ENCODE measurements around the gene DIS3L2.

Gene DIS3L2

GRCh38 chr2:231951452-231952035 lies 10.0 kb upstream of the DIS3L2 start:
- DNase-seq (ENCODE audit: low read depth in 1 of 2, low spot score in 1 of 2), result no peak

DNA sequence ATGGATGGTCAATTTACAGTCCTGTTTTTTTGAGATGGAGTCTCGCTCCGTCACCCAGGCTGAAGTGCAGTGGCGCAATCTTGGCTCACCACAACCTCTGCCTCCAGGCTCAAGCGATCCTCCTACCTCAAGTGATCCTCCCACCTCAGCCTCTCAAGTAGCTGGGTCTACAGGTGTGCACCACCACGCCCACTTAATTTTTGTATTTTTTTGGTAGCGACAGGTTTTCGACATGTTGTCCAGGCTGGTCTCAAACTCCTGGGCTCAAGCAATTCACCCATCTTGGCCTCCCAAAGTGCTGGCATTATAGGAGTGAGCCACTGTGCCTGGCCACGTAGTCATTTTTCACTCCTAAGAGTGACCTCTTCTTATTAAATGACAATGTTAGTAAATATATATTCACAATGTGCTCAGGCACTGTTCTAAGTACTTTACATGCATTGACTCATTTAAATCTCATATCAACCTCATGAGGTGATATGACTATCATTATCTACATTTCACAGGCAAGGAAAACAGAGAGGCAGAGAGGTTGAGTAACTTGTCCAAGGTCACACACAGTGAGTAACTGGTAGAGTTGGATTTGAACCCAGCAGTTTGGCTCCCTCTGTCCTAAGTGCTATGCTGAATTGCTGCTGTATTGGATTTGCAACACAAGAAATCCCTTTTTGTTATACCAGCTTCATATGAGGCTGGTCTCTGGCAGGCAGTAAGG lies 5.6 kb upstream of the DIS3L2 start:
- no peak for DNase-seq (ENCODE audit: low read depth in 1 of 2, low spot score in 1 of 2)

- no peak for DNase-seq (ENCODE audit: low read depth in 1 of 2, low spot score in 1 of 2)
Measured at GRCh38 chr2:231957913-231958763, 3.4 kb upstream of the DIS3L2 start.

- DNase-seq (ENCODE audit: low read depth in 1 of 2, low spot score in 1 of 2), result no peak
Measured at GRCh38 chr2:231960810-231961348, 634 bp upstream of the DIS3L2 start.

DNA sequence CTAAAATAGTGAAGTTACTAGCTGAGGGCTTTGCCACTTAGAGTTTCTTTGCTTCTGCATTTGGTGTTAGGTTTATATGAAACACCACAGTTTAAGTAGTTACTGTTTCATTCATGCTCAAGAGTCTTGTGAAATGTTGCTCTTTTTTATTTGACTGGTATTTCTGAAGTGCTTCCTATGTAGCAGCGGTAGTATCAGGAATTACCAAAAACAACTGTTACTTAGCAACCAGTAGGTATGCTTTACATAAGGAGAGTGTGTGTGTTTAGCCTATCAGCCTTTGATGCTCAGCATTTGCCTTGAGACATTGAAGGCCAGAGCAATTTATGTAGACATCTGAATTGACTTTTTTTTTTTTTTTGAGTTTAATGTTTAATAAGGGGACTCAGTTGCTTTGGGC lies 3.6 kb downstream of the DIS3L2 start:
- DNase-seq (ENCODE audit: low read depth in 1 of 2, low spot score in 1 of 2), result no peak

DNA sequence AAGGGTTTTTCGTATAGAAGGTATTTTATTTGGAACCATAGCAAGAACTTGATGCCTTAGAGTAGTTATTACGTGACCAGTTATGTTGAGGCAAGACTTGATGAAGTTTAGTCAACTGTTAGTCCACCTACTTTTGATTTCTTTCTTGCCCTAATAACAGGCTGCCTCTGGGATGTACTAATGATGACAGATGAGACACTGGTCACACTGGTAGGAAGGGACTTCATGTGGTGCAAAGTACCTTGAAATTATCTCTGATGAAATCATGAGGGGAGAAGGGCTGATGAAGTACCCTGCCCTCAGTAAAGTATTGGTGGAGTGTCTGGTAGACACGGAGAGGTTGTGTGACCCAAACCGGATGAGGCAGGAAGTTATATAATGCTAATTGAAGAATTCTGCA lies 5.4 kb downstream of the DIS3L2 start:
- no peak for DNase-seq (ENCODE audit: low read depth in 1 of 2, low spot score in 1 of 2)

GRCh38 chr2:231968820-231969219 lies 7.3 kb downstream of the DIS3L2 start:
- DNase-seq (ENCODE audit: low read depth in 1 of 2, low spot score in 1 of 2), result no peak

DNA sequence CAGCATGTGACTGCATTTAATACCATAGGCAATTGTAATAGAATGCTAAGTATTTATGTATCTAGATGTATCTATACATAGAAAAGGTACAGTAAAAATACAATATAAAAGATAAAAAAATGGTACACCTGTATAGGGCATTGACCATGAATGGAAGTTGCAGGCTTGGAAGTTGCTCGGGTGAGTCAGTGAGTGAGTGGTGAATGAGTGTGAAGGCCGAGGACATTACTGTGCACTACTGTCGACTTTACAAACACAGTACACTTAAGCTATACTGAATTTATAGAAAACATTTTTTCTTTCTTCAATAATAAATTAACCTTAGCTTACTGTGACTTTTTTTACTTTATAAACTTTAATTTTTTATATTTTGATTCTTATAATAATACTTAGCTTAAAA lies 8.9 kb downstream of the DIS3L2 start:
- no peak for DNase-seq (ENCODE audit: low read depth in 1 of 2, low spot score in 1 of 2)

GRCh38 chr2:231975001-231975400 lies 13.5 kb downstream of the DIS3L2 start:
- no peak for DNase-seq (ENCODE audit: low read depth in 1 of 2, low spot score in 1 of 2)

GRCh38 chr2:231977430-231977829 lies 15.9 kb downstream of the DIS3L2 start:
- no peak for DNase-seq (ENCODE audit: low read depth in 1 of 2, low spot score in 1 of 2)

DNA sequence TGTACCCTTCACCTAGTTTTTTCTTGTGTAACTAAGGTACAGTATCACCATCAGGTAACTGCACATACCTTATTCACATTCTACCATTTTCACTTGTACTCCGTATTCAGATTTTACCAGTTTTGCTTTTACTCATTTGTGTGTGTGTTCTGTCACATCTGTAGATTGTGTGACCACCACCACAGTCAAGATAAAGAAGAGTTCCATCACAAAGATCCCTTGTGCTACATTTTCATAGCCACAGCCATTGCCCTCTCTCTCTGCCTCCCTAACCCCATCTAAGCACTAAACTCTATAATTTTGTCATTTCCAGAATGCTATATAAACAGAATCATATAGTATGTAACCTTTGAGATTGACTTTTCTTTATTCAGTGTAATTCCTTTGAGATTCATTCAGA lies 23.5 kb downstream of the DIS3L2 start:
- no peak for DNase-seq (ENCODE audit: low read depth in 1 of 2, low spot score in 1 of 2)

DNA sequence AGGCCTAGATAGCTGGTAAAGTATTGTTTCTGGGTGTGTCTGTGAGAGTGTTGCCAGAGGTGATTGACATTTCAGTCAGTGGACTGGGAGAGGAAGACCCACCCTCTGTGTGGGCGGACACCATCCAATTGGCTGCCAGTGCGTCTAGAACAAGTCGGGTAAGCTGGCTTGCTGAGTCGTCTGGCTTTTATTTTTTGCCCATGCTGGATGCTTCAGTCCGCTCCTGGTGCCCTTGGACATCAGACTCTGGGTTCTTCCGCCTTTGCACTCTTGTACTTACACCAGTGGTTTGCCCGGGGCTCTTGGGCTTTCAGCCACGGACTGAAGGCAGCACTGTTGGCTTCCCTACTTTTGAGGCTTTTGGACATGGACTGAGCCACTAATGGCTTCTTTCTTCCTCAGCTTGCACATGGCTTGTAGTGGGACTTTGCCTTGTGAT lies 24.3 kb downstream of the DIS3L2 start:
- DNase-seq (ENCODE audit: low read depth in 1 of 2, low spot score in 1 of 2), result no peak

GRCh38 chr2:231987124-231987727 lies 25.7 kb downstream of the DIS3L2 start:
- DNase-seq (ENCODE audit: low read depth in 1 of 2, low spot score in 1 of 2), result no peak

DNA sequence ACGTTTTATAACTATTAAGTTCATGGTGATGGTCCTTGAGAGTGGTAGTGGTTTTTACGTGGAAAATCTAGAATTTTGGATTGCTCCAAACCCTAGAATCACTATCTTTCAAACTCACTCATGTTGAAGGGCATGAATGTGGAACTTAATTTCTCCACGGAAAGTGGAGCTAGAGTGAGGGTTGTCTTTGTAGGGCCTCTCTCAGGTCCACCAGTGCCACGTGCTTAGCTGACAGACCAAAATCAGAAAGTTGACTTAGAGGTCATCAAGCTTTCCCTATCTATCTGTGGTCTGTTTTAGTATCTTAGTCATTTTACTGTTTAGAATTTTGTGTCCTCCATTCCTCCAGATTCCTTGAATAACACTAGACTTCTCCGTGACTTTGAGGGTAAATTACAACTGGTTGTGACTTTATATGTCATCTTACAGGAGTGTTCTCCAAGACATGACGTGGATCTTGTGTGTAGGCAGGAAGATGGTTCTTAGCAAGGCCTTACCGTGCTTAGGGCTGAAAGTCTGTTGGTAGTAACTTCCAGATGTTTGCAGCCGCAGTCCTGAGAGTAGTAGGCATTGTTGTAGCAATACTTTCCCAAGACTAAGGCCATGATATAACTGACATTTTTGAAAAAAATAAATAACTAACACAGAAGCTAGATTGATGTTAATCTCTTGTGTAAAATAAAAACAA lies 26.8 kb downstream of the DIS3L2 start:
- DNase-seq (ENCODE audit: low read depth in 1 of 2, low spot score in 1 of 2), result no peak

- no peak for DNase-seq (ENCODE audit: low read depth in 1 of 2, low spot score in 1 of 2)
Measured at GRCh38 chr2:231991664-231992063, 30.2 kb downstream of the DIS3L2 start.

- no peak for DNase-seq (ENCODE audit: low read depth in 1 of 2, low spot score in 1 of 2)
Measured at GRCh38 chr2:231992888-231993287, 31.4 kb downstream of the DIS3L2 start.

DNA sequence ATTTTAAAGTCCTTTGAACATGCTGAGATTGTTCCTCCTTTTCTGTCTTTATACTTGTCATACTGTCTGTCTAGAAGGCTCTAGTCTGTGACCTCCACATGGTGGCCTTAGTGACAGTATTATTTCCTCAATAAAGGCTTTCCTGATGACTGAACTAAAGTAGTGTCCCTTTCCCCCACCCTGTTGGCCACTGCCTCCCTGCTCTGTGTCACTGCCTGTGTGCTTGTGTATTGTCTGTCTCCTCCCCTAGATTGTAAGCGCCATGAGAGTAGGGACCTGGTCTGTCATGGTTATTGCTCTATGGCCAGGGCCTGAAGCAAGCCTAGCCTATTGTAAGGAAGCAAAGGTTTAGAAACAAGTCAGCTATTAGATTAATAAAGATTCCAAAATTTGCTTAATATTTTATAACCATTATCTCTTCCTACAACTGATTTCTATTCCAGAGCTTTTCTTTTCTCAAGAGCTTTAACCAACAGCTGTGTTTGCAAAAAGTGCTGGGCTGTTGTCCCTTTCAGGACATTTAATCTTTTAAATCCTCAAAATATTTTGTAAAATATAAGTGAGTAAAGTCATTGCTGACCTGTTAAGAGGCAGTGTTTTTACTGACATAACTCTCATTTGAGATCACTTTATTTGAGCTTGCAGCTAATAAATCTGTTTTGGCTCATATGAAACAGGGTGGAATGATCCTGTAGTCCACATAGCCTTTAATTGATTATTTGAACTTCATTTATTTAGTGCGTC lies 35.5 kb downstream of the DIS3L2 start:
- DNase-seq (ENCODE audit: low read depth in 1 of 2, low spot score in 1 of 2), result no peak

- DNase-seq (ENCODE audit: low read depth in 1 of 2, low spot score in 1 of 2), result no peak
Measured at GRCh38 chr2:231998046-231998445, 36.5 kb downstream of the DIS3L2 start.

DNA sequence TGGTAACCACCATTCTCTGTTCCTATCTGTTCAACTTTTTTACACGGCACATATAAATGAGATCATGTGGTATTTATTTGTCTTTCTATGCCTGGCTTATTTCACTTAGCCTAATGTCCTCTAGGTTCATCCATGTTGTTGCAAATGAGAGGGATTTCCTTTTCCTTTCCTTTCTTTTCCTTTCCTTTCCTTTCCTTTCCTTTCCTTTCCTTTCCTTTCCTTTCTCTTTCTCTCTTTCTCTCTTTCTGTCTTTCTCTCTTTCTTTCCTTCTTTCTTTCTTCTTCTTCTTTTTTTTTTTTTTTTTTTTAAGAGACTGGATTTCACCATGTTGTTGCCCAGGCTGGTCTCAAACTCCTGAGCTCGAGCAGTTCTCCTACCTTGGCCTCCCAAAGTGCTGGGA lies 38.9 kb downstream of the DIS3L2 start:
- no peak for DNase-seq (ENCODE audit: low read depth in 1 of 2, low spot score in 1 of 2)

DNA sequence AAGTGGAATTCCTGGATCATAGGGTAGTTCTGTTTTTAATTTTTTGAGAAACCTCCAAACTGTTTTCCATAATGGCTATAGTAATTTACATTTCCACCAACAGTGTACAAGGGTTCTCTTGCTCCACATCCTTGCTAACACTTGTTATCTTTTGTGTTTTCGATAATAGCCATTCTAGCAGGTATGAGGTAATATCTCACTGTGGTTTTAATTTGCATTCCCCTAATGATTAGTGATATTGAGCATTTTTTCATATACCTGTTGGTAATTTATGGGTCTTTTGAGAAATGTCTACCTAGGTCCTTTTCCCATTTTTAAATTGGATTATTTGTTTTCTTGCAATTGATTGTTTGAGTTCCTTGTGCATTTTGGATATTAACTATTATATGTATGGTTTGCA lies 39.6 kb downstream of the DIS3L2 start:
- DNase-seq (ENCODE audit: low read depth in 1 of 2, low spot score in 1 of 2), result no peak

Data from stimulated activated CD4-positive, alpha-beta T cell treated with anti-CD3 and anti-CD28 coated beads, Interleukin-15, amount 100 ng/mL, for 1 hour (primary cell).